Mesothelial cell of epicardium (in vitro differentiated cells): ENCODE results near the gene KIF25. TPM values are rescaled to one million over a fixed set of nuclear protein-coding genes. Genes with fewer than 3 reads are reported as not detected.

Source experiments
- DNase-seq, 2 experiments: peaks; one replicate each; pipeline ENCODE4 v3.0.0; 2021; ENCODE audit warnings: low spot score in 2 of 2; ENCODE audit not compliant: unreplicated experiment in 2 of 2
- H3K27ac Mint-ChIP-seq: 2 replicates; pipeline ENCODE4 v1.8.0; 2021; ENCODE audit warnings: mixed read lengths
- H3K27me3 Mint-ChIP-seq: 2 replicates; pipeline ENCODE4 v1.8.0; 2021; ENCODE audit warnings: low read depth, mixed read lengths
- H3K36me3 Mint-ChIP-seq: 2 replicates; pipeline ENCODE4 v1.8.0; 2021; ENCODE audit warnings: mixed read lengths
- H3K4me1 Mint-ChIP-seq: 2 replicates; pipeline ENCODE4 v1.8.0; 2021; ENCODE audit warnings: mixed read lengths
- H3K4me3 Mint-ChIP-seq: 2 replicates; pipeline ENCODE4 v1.8.0; 2021; ENCODE audit warnings: mild to moderate bottlenecking, moderate library complexity, mixed read lengths
- H3K9me3 Mint-ChIP-seq: 2 replicates; pipeline ENCODE4 v1.8.0; 2021; ENCODE audit warnings: mixed read lengths
- total RNA-seq: library from RNA; stranded (reverse); gene quantifications from 3 replicates; pipeline ENCODE4 v1.2.1, GENCODE V29; 2021
- TF ChIP-seq, protein P1 (sequence below): fragments of 200-600 bp; sonication (generic); IDR thresholded peaks from one replicate; pipeline ENCODE4 v1.5.0; 2021; ENCODE audit warnings: antibody characterized with exemption; ENCODE audit not compliant: unreplicated experiment

The KIF25 gene
- total RNA-seq, 1 donor from 2014 or later, result 1.6 TPM

DNA sequence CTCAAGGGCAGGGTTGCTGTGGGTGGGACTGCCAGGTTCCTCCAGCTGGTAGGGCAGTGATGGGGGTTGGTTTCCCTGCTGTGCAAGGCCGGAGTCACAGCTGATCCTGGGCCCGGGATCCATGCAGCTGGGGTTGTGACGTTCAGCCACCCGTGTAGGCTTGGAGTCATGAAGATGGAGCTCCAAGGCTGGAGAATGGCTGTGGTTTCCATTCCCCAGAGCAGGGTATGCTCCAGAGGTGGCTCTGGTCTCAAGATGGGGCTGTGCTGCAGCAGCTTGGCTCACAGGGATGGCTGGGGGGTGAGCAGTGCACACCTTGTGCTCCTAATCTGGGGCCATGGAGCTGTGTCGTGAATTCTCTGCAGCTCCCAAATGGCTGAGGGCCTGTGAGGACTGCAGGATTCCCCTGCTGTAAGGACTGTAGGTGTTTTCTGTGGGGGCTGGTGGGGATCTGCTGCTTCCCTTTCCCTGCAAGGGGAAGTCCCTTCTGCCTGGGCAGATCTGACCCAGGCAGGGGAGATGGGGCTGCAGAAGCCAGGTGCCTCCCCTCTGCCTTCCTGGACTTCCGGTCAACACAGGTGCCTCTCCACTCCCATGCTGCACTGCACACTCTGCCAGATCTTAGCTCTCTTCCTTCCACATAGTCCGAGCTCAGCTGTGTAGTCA, 15.9 kb downstream of the KIF25 start:
- peaks cover 8% of the 10 kb centered on the region for H3K36me3 Mint-ChIP-seq
- H3K27me3 Mint-ChIP-seq, result no peaks in the 10 kb centered on the region
- no peak overlapping the region for H3K4me3 Mint-ChIP-seq
- peaks cover 44% of the 10 kb centered on the region for H3K9me3 Mint-ChIP-seq
- no peak for DNase-seq
- no peak overlapping the region for H3K27ac Mint-ChIP-seq
- H3K4me1 Mint-ChIP-seq, result peaks cover 19% of the 10 kb centered on the region
- TF ChIP-seq, protein P1, sequence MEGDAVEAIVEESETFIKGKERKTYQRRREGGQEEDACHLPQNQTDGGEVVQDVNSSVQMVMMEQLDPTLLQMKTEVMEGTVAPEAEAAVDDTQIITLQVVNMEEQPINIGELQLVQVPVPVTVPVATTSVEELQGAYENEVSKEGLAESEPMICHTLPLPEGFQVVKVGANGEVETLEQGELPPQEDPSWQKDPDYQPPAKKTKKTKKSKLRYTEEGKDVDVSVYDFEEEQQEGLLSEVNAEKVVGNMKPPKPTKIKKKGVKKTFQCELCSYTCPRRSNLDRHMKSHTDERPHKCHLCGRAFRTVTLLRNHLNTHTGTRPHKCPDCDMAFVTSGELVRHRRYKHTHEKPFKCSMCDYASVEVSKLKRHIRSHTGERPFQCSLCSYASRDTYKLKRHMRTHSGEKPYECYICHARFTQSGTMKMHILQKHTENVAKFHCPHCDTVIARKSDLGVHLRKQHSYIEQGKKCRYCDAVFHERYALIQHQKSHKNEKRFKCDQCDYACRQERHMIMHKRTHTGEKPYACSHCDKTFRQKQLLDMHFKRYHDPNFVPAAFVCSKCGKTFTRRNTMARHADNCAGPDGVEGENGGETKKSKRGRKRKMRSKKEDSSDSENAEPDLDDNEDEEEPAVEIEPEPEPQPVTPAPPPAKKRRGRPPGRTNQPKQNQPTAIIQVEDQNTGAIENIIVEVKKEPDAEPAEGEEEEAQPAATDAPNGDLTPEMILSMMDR, result no peak

DNA sequence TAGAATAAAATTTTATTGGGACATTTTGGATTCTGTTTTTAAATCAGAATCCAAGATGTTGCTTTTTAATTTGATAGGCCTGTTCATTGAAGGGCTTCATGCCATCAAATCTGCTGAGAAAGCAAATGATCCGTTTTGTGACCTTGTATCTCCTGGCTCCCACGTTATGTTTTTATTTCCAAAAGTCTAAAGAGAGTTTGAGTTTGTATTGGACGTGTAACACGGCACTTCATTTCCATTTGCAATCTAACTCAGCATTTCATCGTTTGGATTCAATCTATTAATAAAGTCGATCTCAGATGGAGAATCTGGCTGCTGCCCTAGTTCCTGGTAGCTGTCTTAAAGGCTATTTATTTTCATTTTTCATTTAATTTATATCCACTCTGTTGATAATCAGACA, 17.0 kb downstream of the KIF25 start:
- Mint-ChIP-seq H3K36me3 (peaks cover 6% of the 10 kb centered on the region), H3K27me3 (no peaks in the 10 kb centered on the region), H3K4me1 (peaks cover 19% of the 10 kb centered on the region), H3K27ac (no peak overlapping the region), H3K4me3 (no peak overlapping the region), H3K9me3 (peaks cover 38% of the 10 kb centered on the region)
- no peak for DNase-seq
- TF ChIP-seq, protein P1, result no peak

DNA sequence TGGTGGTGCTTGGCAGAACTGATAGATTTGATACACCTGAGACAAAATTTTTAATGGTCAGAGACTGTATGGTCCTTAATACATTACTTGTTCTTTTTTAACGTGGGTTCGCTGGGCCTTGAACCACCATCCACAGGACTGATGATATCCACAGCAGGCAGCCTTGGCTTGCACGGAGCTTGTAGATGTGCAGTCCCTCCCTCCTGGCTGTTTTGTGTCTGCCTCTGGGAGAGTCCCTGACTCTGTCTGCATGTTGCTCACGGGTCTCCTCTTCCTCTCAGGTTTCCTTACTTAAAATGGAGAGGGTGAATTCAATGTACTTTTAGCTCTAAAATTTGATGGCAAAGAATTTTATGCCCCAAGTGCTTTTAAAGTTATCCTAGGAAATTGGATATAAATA, 17.5 kb downstream of the KIF25 start:
- TF ChIP-seq, protein P1, result no peak
- no peak for DNase-seq
- H3K27me3 Mint-ChIP-seq, result no peaks in the 10 kb centered on the region
- peaks cover 6% of the 10 kb centered on the region for H3K36me3 Mint-ChIP-seq
- peaks cover 19% of the 10 kb centered on the region for H3K4me1 Mint-ChIP-seq
- H3K27ac Mint-ChIP-seq, result no peak overlapping the region
- H3K9me3 Mint-ChIP-seq, result peaks cover 33% of the 10 kb centered on the region
- no peak overlapping the region for H3K4me3 Mint-ChIP-seq

DNA sequence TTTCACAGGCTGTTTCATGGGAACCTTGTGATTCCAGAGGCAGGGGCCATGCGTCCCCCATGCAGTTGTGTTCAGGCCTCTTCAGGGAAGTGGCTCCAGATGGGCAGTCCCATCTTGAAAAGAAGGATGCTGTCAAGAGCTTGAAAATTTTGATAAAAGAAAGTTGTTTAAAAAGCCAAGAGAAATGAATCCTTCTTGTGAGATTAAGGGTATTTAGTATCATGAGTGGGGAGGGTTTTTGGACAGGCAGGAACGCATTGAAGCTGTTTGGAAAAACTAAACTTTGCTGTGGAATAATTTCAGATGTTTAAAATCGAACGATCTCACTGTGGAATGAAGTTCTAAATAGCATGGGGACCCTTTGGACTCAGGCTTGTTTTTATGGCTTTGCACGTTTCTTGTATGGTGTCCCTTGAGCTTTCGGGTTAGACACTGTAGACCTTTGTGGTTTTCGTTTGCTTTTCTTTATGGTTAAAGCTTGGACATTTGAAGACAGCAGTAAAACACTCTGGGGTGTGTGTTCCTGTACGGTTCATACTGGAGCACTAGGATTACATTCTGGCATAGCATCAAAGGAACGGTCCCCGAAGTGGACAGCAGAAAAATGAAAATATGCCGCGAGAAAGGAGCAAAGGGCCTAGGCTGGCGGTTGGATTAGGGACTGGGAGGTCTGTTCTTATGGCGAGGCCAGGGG, 18.2 kb downstream of the KIF25 start:
- Mint-ChIP-seq H3K36me3 (peaks cover 6% of the 10 kb centered on the region), H3K4me1 (peaks cover 19% of the 10 kb centered on the region), H3K27ac (no peak overlapping the region), H3K27me3 (no peaks in the 10 kb centered on the region), H3K4me3 (no peak overlapping the region), H3K9me3 (peaks cover 27% of the 10 kb centered on the region)
- TF ChIP-seq, protein P1, result no peak
- DNase-seq, result no peak

DNA sequence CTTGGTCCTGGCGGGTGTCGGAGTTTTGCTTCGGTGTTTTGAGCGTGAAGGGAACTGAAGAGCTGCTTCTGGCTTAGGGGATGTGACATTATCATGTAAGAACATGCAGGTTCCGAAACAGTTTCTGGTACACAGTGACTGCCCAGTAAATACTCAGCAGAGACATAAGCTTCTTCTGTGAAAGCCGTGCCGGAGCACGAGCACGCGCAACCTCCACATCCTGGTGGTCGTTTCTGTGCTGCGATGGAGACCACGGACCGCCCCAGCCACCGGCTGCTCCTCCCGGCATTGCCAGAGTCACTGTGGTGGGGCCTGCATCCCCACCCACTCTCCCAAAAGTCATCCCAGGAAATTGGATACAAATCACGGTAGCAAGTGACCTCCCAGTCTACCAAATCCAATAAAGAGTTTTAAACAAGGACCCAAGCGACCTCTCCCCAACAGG, 18.7 kb downstream of the KIF25 start:
- H3K9me3 Mint-ChIP-seq, result peaks cover 22% of the 10 kb centered on the region
- TF ChIP-seq, protein P1, result no peak
- H3K4me1 Mint-ChIP-seq, result peaks cover 19% of the 10 kb centered on the region
- H3K4me3 Mint-ChIP-seq, result no peak overlapping the region
- no peaks in the 10 kb centered on the region for H3K27me3 Mint-ChIP-seq
- no peak for DNase-seq
- H3K36me3 Mint-ChIP-seq, result peaks cover 4% of the 10 kb centered on the region
- H3K27ac Mint-ChIP-seq, result no peak overlapping the region
